Skin of body (tissue), 2 donors: Measurements from ENCODE around the gene MCHR2. TPM values are rescaled to one million over a fixed set of nuclear protein-coding genes. Genes with fewer than 3 reads are reported as not detected.
"Not testable (repeated sequence)": the region's sequence is repeated elsewhere in the genome, so short reads cannot be mapped to it uniquely, and the experiment has no call there.

ENCODE experiments used
- DNase-seq: peaks from one replicate; lab custom pipeline; 2025; lab: John Stamatoyannopoulos, UW
- total RNA-seq: library from RNA; depleted of rRNA; stranded (reverse); fragments of >200 nt; gene quantifications from one replicate; pipeline ENCODE4 v1.2.3, GENCODE V29; 2014

MCHR2 gene
- not detected for total RNA-seq

GRCh38 chr6:99993533-99994251, at the start of gene MCHR2:
MCHR2 (minus strand) TSS chr6:99994223; CDS start chr6:99956147, 38,076 bp downstream.
- DNase-seq: no peak

- not testable (repeated sequence) for DNase-seq
Measured at GRCh38 chr6:100038546-100038945, 44.5 kb upstream of the MCHR2 start.

- no peak for DNase-seq
Measured at GRCh38 chr6:100035873-100036653, 42.0 kb upstream of the MCHR2 start.

GRCh38 chr6:100023798-100024197, 29.8 kb upstream of the MCHR2 start:
- DNase-seq: no peak

- DNase-seq: no peak
Measured at GRCh38 chr6:100022847-100023246, 28.8 kb upstream of the MCHR2 start.

- no peak for DNase-seq
Measured at GRCh38 chr6:100008857-100009256, 14.8 kb upstream of the MCHR2 start.

GRCh38 chr6:100001915-100002388, 7.9 kb upstream of the MCHR2 start:
- DNase-seq: peak; percentile 6

GRCh38 chr6:99997141-99997540, 3.1 kb upstream of the MCHR2 start:
- no peak for DNase-seq

- DNase-seq: no peak
Measured at GRCh38 chr6:99995916-99996315, 1.9 kb upstream of the MCHR2 start.

- DNase-seq: no peak
Measured at GRCh38 chr6:99993146-99993532, 884 bp downstream of the MCHR2 start.

- no peak for DNase-seq
Measured at GRCh38 chr6:99991955-99992354, 2.1 kb downstream of the MCHR2 start.

- DNase-seq: no peak
Measured at GRCh38 chr6:99980741-99981140, 13.3 kb downstream of the MCHR2 start.

GRCh38 chr6:99979953-99980352, 14.1 kb downstream of the MCHR2 start:
- no peak for DNase-seq

- no peak for DNase-seq
Measured at GRCh38 chr6:99967052-99967451, 27.0 kb downstream of the MCHR2 start.

GRCh38 chr6:99960027-99960426, 34.0 kb downstream of the MCHR2 start:
- no peak for DNase-seq

- no peak for DNase-seq
Measured at GRCh38 chr6:99951016-99951805, 42.8 kb downstream of the MCHR2 start.

GRCh38 chr6:99946005-99946404, 48.0 kb downstream of the MCHR2 start:
- DNase-seq: no peak

- no peak for DNase-seq
Measured at GRCh38 chr6:99943846-99944245, 50.2 kb downstream of the MCHR2 start.

- no peak for DNase-seq
Measured at GRCh38 chr6:99940582-99940981, 53.4 kb downstream of the MCHR2 start.

GRCh38 chr6:99933129-99933528, 60.9 kb downstream of the MCHR2 start:
- no peak for DNase-seq

- DNase-seq: no peak
Measured at GRCh38 chr6:99912657-99913056, 81.4 kb downstream of the MCHR2 start.
